Stomach (tissue), 4 donors: ENCODE data around the gene AIF1.

Source experiments
- EP300 ChIP-seq: sonication (generic); formaldehyde crosslinking; IDR thresholded peaks from one replicate; pipeline ENCODE4 v1.6.1; 2017; ENCODE audit warnings: antibody characterized with exemption
- POLR2AphosphoS5 ChIP-seq, 3 donors: sonication (generic); formaldehyde crosslinking; IDR thresholded peaks; one replicate each; pipeline ENCODE4 v1.6.1; 2016; ENCODE audit warnings: antibody characterized with exemption in 3 of 3
- TF ChIP-seq, protein P1 (sequence below), 7 experiments: fragments of 450-650 bp in 4 of 7; fragments of 200-600 bp in 3 of 7; sonication (generic) in 3 of 7; IDR thresholded peaks; one replicate each; pipeline ENCODE4 v1.5.1; 2016 to 2019; ENCODE audit warnings: antibody characterized with exemption in 7 of 7, control low read depth in 2 of 7, mild to moderate bottlenecking in 1 of 7

DNA sequence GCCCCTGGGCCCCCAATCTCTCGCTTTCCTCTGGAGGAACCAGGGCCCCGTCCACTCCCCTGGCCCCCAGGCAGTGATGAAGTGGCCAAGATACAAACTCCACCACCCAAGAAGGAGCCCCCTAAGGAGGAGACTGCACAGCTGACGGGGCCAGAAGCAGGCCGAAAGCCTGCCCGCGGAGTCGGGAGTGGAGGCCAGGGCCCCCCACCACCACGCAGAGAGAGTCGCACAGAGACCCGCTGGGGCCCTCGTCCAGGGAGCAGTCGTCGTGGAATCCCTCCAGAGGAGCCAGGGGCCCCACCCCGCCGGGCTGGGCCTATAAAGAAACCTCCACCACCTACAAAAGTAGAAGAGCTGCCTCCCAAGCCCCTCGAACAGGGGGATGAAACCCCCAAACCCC lies 16.2 kb downstream of the AIF1 start:
- TF ChIP-seq POLR2AphosphoS5 (IDR thresholded peaks at IDR 0.05) (no peak), EP300 (no peak)
- TF ChIP-seq, protein P1, sequence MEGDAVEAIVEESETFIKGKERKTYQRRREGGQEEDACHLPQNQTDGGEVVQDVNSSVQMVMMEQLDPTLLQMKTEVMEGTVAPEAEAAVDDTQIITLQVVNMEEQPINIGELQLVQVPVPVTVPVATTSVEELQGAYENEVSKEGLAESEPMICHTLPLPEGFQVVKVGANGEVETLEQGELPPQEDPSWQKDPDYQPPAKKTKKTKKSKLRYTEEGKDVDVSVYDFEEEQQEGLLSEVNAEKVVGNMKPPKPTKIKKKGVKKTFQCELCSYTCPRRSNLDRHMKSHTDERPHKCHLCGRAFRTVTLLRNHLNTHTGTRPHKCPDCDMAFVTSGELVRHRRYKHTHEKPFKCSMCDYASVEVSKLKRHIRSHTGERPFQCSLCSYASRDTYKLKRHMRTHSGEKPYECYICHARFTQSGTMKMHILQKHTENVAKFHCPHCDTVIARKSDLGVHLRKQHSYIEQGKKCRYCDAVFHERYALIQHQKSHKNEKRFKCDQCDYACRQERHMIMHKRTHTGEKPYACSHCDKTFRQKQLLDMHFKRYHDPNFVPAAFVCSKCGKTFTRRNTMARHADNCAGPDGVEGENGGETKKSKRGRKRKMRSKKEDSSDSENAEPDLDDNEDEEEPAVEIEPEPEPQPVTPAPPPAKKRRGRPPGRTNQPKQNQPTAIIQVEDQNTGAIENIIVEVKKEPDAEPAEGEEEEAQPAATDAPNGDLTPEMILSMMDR (IDR thresholded peaks at IDR 0.05): no peak
